HEK293T (cell line): ENCODE measurements around the gene PRKD2.

Source experiments
- BHLHE40 ChIP-seq: fragments of 450-650 bp; IDR thresholded peaks from 2 replicates; pipeline ENCODE4 v1.6.1; 2016; ENCODE audit warnings: mild to moderate bottlenecking, moderate library complexity, borderline replicate concordance
- ELF4 ChIP-seq: fragments of 450-650 bp; IDR thresholded peaks from 2 replicates; pipeline ENCODE4 v1.6.1; 2017; ENCODE audit warnings: antibody characterized with exemption
- FOXA1 ChIP-seq: fragments of 450-650 bp; IDR thresholded peaks from 2 replicates; pipeline ENCODE4 v1.6.1; 2016; ENCODE audit warnings: mild to moderate bottlenecking
- FOXK2 ChIP-seq: fragments of 450-650 bp; IDR thresholded peaks from 2 replicates; pipeline ENCODE4 v1.6.1; 2016; ENCODE audit warnings: mild to moderate bottlenecking
- FOXM1 ChIP-seq: fragments of 450-650 bp; IDR thresholded peaks from 2 replicates; pipeline ENCODE4 v1.6.1; 2017; ENCODE audit warnings: mild to moderate bottlenecking, borderline replicate concordance
- HDGF ChIP-seq: fragments of 450-650 bp; IDR thresholded peaks from 2 replicates; pipeline ENCODE4 v1.6.1; 2017; ENCODE audit warnings: antibody characterized with exemption, borderline replicate concordance
- L3MBTL2 ChIP-seq: fragments of 450-650 bp; conservative IDR thresholded peaks from 2 replicates; pipeline ENCODE4 v1.6.1; 2016; ENCODE audit warnings: mild to moderate bottlenecking
- LEF1 ChIP-seq: fragments of 450-650 bp; IDR thresholded peaks from 2 replicates; pipeline ENCODE4 v1.6.1; 2017; ENCODE audit warnings: mild to moderate bottlenecking, borderline replicate concordance
- NFRKB ChIP-seq: fragments of 450-650 bp; IDR thresholded peaks from 2 replicates; pipeline ENCODE4 v1.6.1; 2016; ENCODE audit warnings: mild to moderate bottlenecking, moderate library complexity
- SP1 ChIP-seq: fragments of 450-650 bp; IDR thresholded peaks from 2 replicates; pipeline ENCODE4 v1.6.1; 2017
- SUZ12 ChIP-seq: fragments of 450-650 bp; IDR thresholded peaks from 2 replicates; pipeline ENCODE4 v1.6.1; 2016; ENCODE audit warnings: mild to moderate bottlenecking
- TARDBP ChIP-seq: fragments of 450-650 bp; IDR thresholded peaks from 2 replicates; pipeline ENCODE4 v1.6.1; 2016

GRCh38 chr19:46725036-46725820 lies 8.3 kb upstream of the PRKD2 start:
- TF ChIP-seq FOXA1 (no peak), HDGF (no peak), FOXK2 (no peak), SP1 (no peak), SUZ12 (no peak), BHLHE40 (no peak), TARDBP (no peak), L3MBTL2 (no peak), LEF1 (no peak), ELF4 (no peak), FOXM1 (no peak), NFRKB (no peak)
